Activated naive CD4-positive, alpha-beta T cell treated with anti-CD3 and anti-CD28 coated beads for 36 hours (primary cell): ENCODE results near the gene BORCS5. TPM values are rescaled to one million over a fixed set of nuclear protein-coding genes. Genes with fewer than 3 reads are reported as not detected.

Experiments used
- CTCF ChIA-PET: fragments of 350-600 bp; sonication (Branson Sonifier 250); formaldehyde crosslinking; loops from one replicate; lab custom pipeline; 2021; ENCODE audit warnings: antibody characterized with exemption; lab: Charles Lee
- DNase-seq: peaks from one replicate; pipeline ENCODE4 v3.0.0-alpha.2; 2020
- H3K27ac Mint-ChIP-seq: one replicate; pipeline ENCODE4 v1.8.0; 2021; ENCODE audit warnings: mild to moderate bottlenecking, mixed read lengths
- H3K27me3 Mint-ChIP-seq: one replicate; pipeline ENCODE4 v1.8.0; 2021; ENCODE audit warnings: low read depth, mixed read lengths
- H3K36me3 Mint-ChIP-seq: one replicate; pipeline ENCODE4 v1.8.0; 2021; ENCODE audit warnings: low read depth, mixed read lengths
- H3K4me1 Mint-ChIP-seq: one replicate; pipeline ENCODE4 v1.8.0; 2021; ENCODE audit warnings: low read depth, mixed read lengths
- H3K4me3 Mint-ChIP-seq: one replicate; pipeline ENCODE4 v1.8.0; 2021; ENCODE audit warnings: mild to moderate bottlenecking, moderate library complexity, mixed read lengths
- H3K9me3 Mint-ChIP-seq: one replicate; pipeline ENCODE4 v1.8.0; 2021; ENCODE audit warnings: mixed read lengths
- intact Hi-C: fragments of 100-400 bp; cut with micrococcal nuclease; formaldehyde crosslinking; loops from one replicate; pipeline ENCODE4 v1.15.1; 2023
- total RNA-seq, 2 experiments: library from RNA; stranded (reverse); gene quantifications; one replicate each; pipeline ENCODE4 v1.2.3, GENCODE V29; 2021

BORCS5 gene
- total RNA-seq, 2 experiments from 2014 or later = 31.2 to 35.6 TPM

DNA sequence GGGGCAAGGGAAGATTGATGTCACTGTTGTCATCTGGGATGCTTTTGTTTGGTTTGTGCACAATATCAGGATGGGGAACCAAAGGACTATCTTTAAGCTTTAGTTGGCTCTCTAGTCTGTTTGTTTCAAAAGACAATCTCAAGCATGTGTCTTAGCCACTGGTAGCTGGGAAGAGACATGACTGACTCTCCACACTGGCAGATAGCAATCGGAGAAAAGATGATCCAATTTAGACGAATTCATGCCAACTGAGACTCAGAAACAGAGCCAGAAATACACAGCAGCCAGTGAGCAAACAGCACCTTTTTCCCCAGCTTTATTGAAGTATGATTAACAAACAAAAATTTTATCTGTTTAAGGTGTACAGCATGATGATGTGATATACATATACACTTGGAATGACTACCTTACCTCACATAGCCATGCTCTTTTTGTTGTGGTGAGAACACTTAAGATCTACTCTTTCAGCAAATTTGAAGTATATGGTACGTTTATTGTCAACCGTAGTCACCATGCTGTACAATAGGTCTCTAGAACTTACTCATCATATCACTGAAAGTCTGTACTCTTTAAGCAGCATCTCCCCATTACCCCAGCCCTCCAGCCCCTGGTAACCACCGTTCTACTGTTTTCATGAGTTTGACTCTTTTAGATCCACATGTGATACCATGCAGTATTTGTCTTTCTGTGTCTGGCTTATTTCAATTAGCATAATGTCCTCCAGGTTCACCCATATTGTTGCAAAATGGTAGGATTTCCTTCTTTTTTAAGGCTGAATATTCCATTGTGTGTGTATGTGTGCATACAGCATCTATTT is 155.2 kb downstream of the BORCS5 start:
- Mint-ChIP-seq H3K9me3 (no peaks in the 10 kb centered on the region), H3K27ac (no peak overlapping the region), H3K27me3 (no peaks in the 10 kb centered on the region), H3K4me1 (peaks cover 26% of the 10 kb centered on the region), H3K4me3 (no peak overlapping the region), H3K36me3 (peaks cover 6% of the 10 kb centered on the region)
- DNase-seq = peak; percentile 63
- CTCF ChIA-PET = no interaction called here
- intact Hi-C loops = loop anchor here (1.0 kb wide), 1 partner anchor 49 kb away; no protein-coding TSS in a partner anchor

DNA sequence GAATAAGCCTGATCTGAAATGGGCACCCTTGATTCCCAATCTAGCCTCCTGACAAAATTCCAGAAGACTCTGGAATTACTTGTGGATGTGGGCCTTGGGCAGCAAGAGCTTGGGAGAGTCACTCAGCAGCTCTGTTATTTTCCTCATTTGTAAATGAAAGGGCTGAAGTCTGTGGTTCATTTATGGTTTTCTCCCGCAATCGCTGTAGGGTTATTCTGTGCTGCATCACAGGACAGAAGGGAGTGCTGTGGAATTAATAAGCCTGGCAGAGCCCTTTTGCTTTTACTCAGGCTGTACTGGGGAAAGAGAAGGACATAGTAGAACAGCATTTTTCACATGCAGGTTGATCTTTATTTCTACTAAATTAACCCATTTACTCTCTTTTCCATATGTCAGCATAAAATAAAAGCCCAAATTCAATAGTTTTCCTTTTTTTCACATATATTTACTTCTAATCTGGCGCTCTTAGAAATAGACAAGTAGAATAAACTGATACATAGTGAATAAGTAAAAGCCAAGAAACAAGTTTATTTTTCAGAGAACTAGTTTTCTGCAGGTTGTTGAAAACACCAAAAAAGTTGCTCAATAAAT is 156.6 kb downstream of the BORCS5 start:
- Mint-ChIP-seq H3K36me3 (peaks cover 16% of the 10 kb centered on the region), H3K9me3 (no peaks in the 10 kb centered on the region), H3K4me3 (no peak overlapping the region), H3K27me3 (no peaks in the 10 kb centered on the region), H3K4me1 (peaks cover 17% of the 10 kb centered on the region), H3K27ac (no peak overlapping the region)
- CTCF ChIA-PET = no interaction called here
- no peak for DNase-seq
- intact Hi-C loops = no loop called here

GRCh38 chr12:12518464-12518845 is 161.6 kb downstream of the BORCS5 start:
- Mint-ChIP-seq H3K9me3 (no peaks in the 10 kb centered on the region), H3K27ac (no peak overlapping the region), H3K36me3 (peaks cover 35% of the 10 kb centered on the region), H3K27me3 (no peaks in the 10 kb centered on the region), H3K4me1 (peaks cover 8% of the 10 kb centered on the region), H3K4me3 (no peak overlapping the region)
- no peak for DNase-seq
- intact Hi-C loops = no loop called here
- CTCF ChIA-PET = interaction anchor here (0.7 to 1.2 kb wide), 3 partner anchors 9 to 151 kb away, joined by 3 read pairs; no protein-coding TSS in a partner anchor

- CTCF ChIA-PET = interaction anchor here (0.7 to 1.2 kb wide), 3 partner anchors 9 to 152 kb away, joined by 3 read pairs; no protein-coding TSS in a partner anchor
- intact Hi-C loops = no loop called here
- peaks cover 35% of the 10 kb centered on the region for H3K36me3 Mint-ChIP-seq
Observed at GRCh38 chr12:12518919-12519318, 162.0 kb downstream of the BORCS5 start.

More at GRCh38 chr12:12518919-12519318, 162.0 kb downstream of the BORCS5 start:
- H3K4me3 Mint-ChIP-seq = no peak overlapping the region
- H3K4me1 Mint-ChIP-seq = peaks cover 8% of the 10 kb centered on the region
- H3K27me3 Mint-ChIP-seq = no peaks in the 10 kb centered on the region
- H3K27ac Mint-ChIP-seq = no peak overlapping the region
- H3K9me3 Mint-ChIP-seq = no peaks in the 10 kb centered on the region
- no peak for DNase-seq

Other genes starting within 250 kb of the BORCS5 start
- 1 to 10 TPM; 3.9 to 4.1 TPM for gene LRP6, start 90.0 kb upstream of the BORCS5 start, total RNA-seq
- gene MANSC1, start 6.8 kb upstream of the BORCS5 start, total RNA-seq = 1 to 10 TPM; 3.5 TPM
- 10 to 100 TPM; 45.7 to 47.2 TPM for gene DUSP16, start 205.8 kb downstream of the BORCS5 start, total RNA-seq